ENCODE results near the gene BBOX1.

BBOX1 gene

DNA sequence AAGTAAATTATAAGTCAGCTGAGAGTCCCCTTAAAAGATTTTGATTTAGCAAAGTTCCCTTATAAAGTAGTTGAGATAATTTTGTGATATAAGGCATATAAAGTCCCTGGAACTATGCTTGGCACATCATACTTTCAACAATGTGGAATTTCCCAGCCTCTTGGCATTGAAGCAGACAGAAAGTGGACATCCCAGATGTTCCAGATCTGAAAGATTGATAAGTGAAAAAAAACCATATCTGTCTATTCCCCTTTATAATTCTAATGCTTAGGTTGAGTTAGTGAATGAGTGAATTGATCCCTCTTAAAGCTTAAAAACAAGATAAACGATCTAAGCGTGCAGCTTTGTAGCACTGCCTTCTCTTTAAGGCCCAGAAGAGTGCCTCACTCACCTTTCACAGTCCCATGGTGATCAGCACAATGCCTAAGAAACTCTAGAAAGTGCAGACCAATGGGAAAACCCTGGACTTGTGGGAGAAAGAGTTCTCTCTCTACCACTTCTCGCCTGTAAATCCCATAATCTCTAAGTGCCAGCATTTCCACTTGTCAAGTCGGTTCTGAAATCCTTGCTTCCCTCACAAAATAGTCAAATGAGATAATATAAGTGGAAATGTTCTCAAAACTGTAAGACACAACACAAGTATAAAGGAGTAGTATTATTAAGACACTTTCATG is 28.9 kb upstream of the BBOX1 start:
- Histone ChIP-seq H3K9me3 (ENCODE audit: insufficient read depth, low read length, severe bottlenecking) (no peaks in the 10 kb centered on the region), H3K4me2 (ENCODE audit: insufficient read depth, low read length) (no peak overlapping the region), H2AFZ (ENCODE audit: low read depth, low read length) (no peak overlapping the region), H3K4me1 (ENCODE audit: insufficient read depth, low read length) (no peaks in the 10 kb centered on the region), H3K27me3 (ENCODE audit: insufficient read depth, low read length, poor library complexity) (no peaks in the 10 kb centered on the region), H3K36me3 (ENCODE audit: insufficient read depth, low read length) (no peaks in the 10 kb centered on the region), H3K79me2 (ENCODE audit: insufficient read depth, low read length) (no peaks in the 10 kb centered on the region), H4K20me1 (ENCODE audit: insufficient read depth, low read length) (no peaks in the 10 kb centered on the region), H3K9ac (ENCODE audit: low read depth, low read length) (no peak overlapping the region), H3K27ac (ENCODE audit: low read length) (no peak overlapping the region), H3K4me3 (ENCODE audit: low read depth in 1 of 2, low read length in 2 of 2) (no peak overlapping the region)
- ATAC-seq (ENCODE audit: insufficient read depth, low read depth) (no peak), DNase-seq (no peak)
- TF ChIP-seq, protein P1, sequence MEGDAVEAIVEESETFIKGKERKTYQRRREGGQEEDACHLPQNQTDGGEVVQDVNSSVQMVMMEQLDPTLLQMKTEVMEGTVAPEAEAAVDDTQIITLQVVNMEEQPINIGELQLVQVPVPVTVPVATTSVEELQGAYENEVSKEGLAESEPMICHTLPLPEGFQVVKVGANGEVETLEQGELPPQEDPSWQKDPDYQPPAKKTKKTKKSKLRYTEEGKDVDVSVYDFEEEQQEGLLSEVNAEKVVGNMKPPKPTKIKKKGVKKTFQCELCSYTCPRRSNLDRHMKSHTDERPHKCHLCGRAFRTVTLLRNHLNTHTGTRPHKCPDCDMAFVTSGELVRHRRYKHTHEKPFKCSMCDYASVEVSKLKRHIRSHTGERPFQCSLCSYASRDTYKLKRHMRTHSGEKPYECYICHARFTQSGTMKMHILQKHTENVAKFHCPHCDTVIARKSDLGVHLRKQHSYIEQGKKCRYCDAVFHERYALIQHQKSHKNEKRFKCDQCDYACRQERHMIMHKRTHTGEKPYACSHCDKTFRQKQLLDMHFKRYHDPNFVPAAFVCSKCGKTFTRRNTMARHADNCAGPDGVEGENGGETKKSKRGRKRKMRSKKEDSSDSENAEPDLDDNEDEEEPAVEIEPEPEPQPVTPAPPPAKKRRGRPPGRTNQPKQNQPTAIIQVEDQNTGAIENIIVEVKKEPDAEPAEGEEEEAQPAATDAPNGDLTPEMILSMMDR (IDR thresholded peaks at IDR 0.05; ENCODE audit: borderline replicate concordance, extremely low read depth, low read length, poor library complexity, severe bottlenecking), result no peak
- TF ChIP-seq EZH2 (IDR thresholded peaks at IDR 0.05; ENCODE audit: borderline replicate concordance, low read depth, low read length, severe bottlenecking), result no peak

- no peaks in the 10 kb centered on the region for H3K36me3 ChIP-seq (ENCODE audit: insufficient read depth, low read length)
- no peaks in the 10 kb centered on the region for H3K79me2 ChIP-seq (ENCODE audit: insufficient read depth, low read length)
- H3K4me3 ChIP-seq (ENCODE audit: low read depth in 1 of 2, low read length in 2 of 2), result no peak overlapping the region
- H4K20me1 ChIP-seq (ENCODE audit: insufficient read depth, low read length), result no peaks in the 10 kb centered on the region
- no peaks in the 10 kb centered on the region for H3K27me3 ChIP-seq (ENCODE audit: insufficient read depth, low read length, poor library complexity)
- ATAC-seq (ENCODE audit: insufficient read depth, low read depth) (no peak), DNase-seq (no peak)
- H3K27ac ChIP-seq (ENCODE audit: low read length), result no peak overlapping the region
- no peak overlapping the region for H3K4me2 ChIP-seq (ENCODE audit: insufficient read depth, low read length)
- no peak overlapping the region for H2AFZ ChIP-seq (ENCODE audit: low read depth, low read length)
- no peaks in the 10 kb centered on the region for H3K4me1 ChIP-seq (ENCODE audit: insufficient read depth, low read length)
- no peak overlapping the region for H3K9ac ChIP-seq (ENCODE audit: low read depth, low read length)
- H3K9me3 ChIP-seq (ENCODE audit: insufficient read depth, low read length, severe bottlenecking), result no peaks in the 10 kb centered on the region
- TF ChIP-seq EZH2 (IDR thresholded peaks at IDR 0.05; ENCODE audit: borderline replicate concordance, low read depth, low read length, severe bottlenecking), result no peak
- TF ChIP-seq, protein P1 (IDR thresholded peaks at IDR 0.05; ENCODE audit: borderline replicate concordance, extremely low read depth, low read length, poor library complexity, severe bottlenecking), result no peak
These were observed 28.2 kb upstream of the BBOX1 start for GRCh38 chr11:27012234-27012921.

- Histone ChIP-seq H3K4me2 (ENCODE audit: insufficient read depth, low read length) (no peak overlapping the region), H3K4me3 (ENCODE audit: low read depth in 1 of 2, low read length in 2 of 2) (no peak overlapping the region), H2AFZ (ENCODE audit: low read depth, low read length) (no peak overlapping the region), H4K20me1 (ENCODE audit: insufficient read depth, low read length) (no peaks in the 10 kb centered on the region), H3K36me3 (ENCODE audit: insufficient read depth, low read length) (no peaks in the 10 kb centered on the region), H3K27ac (ENCODE audit: low read length) (no peak overlapping the region), H3K79me2 (ENCODE audit: insufficient read depth, low read length) (no peaks in the 10 kb centered on the region), H3K9ac (ENCODE audit: low read depth, low read length) (no peak overlapping the region), H3K9me3 (ENCODE audit: insufficient read depth, low read length, severe bottlenecking) (no peaks in the 10 kb centered on the region), H3K27me3 (ENCODE audit: insufficient read depth, low read length, poor library complexity) (no peaks in the 10 kb centered on the region), H3K4me1 (ENCODE audit: insufficient read depth, low read length) (no peaks in the 10 kb centered on the region)
- ATAC-seq (ENCODE audit: insufficient read depth, low read depth) (no peak), DNase-seq (no peak)
- TF ChIP-seq, protein P1 (IDR thresholded peaks at IDR 0.05; ENCODE audit: borderline replicate concordance, extremely low read depth, low read length, poor library complexity, severe bottlenecking), result no peak
- no peak for TF ChIP-seq EZH2 (IDR thresholded peaks at IDR 0.05; ENCODE audit: borderline replicate concordance, low read depth, low read length, severe bottlenecking)
These were observed 26.7 kb upstream of the BBOX1 start for GRCh38 chr11:27013781-27014361.
